Activated CD8-positive, alpha-beta memory T cell treated with anti-CD3 and anti-CD28 coated beads, Interleukin-2, amount 10 ng/mL, durations not matched to agents 7 days and 5 days (primary cell): Measurements from ENCODE around the gene RNFT1. TPM values are rescaled to one million over a fixed set of nuclear protein-coding genes. Genes with fewer than 3 reads are reported as not detected.
"Not testable (repeated sequence)": the region's sequence is repeated elsewhere in the genome, so short reads cannot be mapped to it uniquely, and the experiment has no call there.

Experiments used
- ATAC-seq: fragments of 150-1000 bp; cut with Tn5 transposase; one replicate; pipeline ENCODE4 v1.10.0; 2021; ENCODE audit warnings: moderate library complexity
- CTCF ChIA-PET: fragments of 350-600 bp; sonication (Branson Sonifier 250); formaldehyde crosslinking; loops from one replicate; lab custom pipeline; 2021; ENCODE audit warnings: antibody characterized with exemption; lab: Charles Lee
- DNase-seq: peaks from one replicate; pipeline ENCODE4 v3.0.0-alpha.2; 2020
- H3K27ac Mint-ChIP-seq: one replicate; pipeline ENCODE4 v1.8.0; 2021; ENCODE audit warnings: mild to moderate bottlenecking, mixed read lengths
- H3K27me3 Mint-ChIP-seq: one replicate; pipeline ENCODE4 v1.8.0; 2021; ENCODE audit warnings: mixed read lengths
- H3K36me3 Mint-ChIP-seq: one replicate; pipeline ENCODE4 v1.8.0; 2021; ENCODE audit warnings: mild to moderate bottlenecking, mixed read lengths
- H3K4me1 Mint-ChIP-seq: one replicate; pipeline ENCODE4 v1.8.0; 2021; ENCODE audit warnings: mixed read lengths
- H3K4me3 Mint-ChIP-seq: one replicate; pipeline ENCODE4 v1.8.0; 2021; ENCODE audit warnings: mild to moderate bottlenecking, moderate library complexity, mixed read lengths
- H3K9me3 Mint-ChIP-seq: one replicate; pipeline ENCODE4 v1.8.0; 2022; ENCODE audit warnings: low read depth, mixed read lengths
- total RNA-seq, 2 experiments: library from RNA; stranded (reverse); gene quantifications; one replicate each; pipeline ENCODE4 v1.2.3, GENCODE V29; 2021

The RNFT1 gene
- total RNA-seq, 2 experiments from 2014 or later, result 16.7 to 17.1 TPM

GRCh38 chr17:59959574-59959973 is 5.0 kb downstream of the RNFT1 start:
- H3K36me3 Mint-ChIP-seq, result peaks cover 16% of the 10 kb centered on the region
- CTCF ChIA-PET, result interaction anchor here (0.5 to 1.3 kb wide), 3 partner anchors 9 to 183 kb away, joined by 3 read pairs; no protein-coding TSS in a partner anchor
- ATAC-seq, H3K27me3 Mint-ChIP-seq, H3K4me3 Mint-ChIP-seq, DNase-seq, H3K27ac Mint-ChIP-seq, H3K9me3 Mint-ChIP-seq: not testable (repeated sequence)
- peaks cover 16% of the 10 kb centered on the region for H3K4me1 Mint-ChIP-seq

GRCh38 chr17:59954856-59955255 is 9.7 kb downstream of the RNFT1 start:
- peaks cover 16% of the 10 kb centered on the region for H3K36me3 Mint-ChIP-seq
- no peak overlapping the region for H3K4me3 Mint-ChIP-seq
- no peak overlapping the region for H3K27ac Mint-ChIP-seq
- H3K27me3 Mint-ChIP-seq, result no peaks in the 10 kb centered on the region
- CTCF ChIA-PET, result interaction anchor here (2.2 kb wide), 1 partner anchor 41 kb away, joined by 5 read pairs; no protein-coding TSS in a partner anchor
- no peak for DNase-seq
- ATAC-seq, result no peak
- H3K9me3 Mint-ChIP-seq, result no peaks in the 10 kb centered on the region
- H3K4me1 Mint-ChIP-seq, result no peaks in the 10 kb centered on the region

GRCh38 chr17:59950049-59950448 is 14.5 kb downstream of the RNFT1 start:
- H3K36me3 Mint-ChIP-seq, result peaks cover 27% of the 10 kb centered on the region
- no peak for DNase-seq
- CTCF ChIA-PET, result interaction anchor here (1.2 kb wide), 1 partner anchor 9 kb away, joined by 3 read pairs; no protein-coding TSS in a partner anchor
- no peaks in the 10 kb centered on the region for H3K27me3 Mint-ChIP-seq
- H3K4me3 Mint-ChIP-seq, result no peak overlapping the region
- H3K9me3 Mint-ChIP-seq, result no peaks in the 10 kb centered on the region
- H3K4me1 Mint-ChIP-seq, result peaks cover 18% of the 10 kb centered on the region
- H3K27ac Mint-ChIP-seq, result no peak overlapping the region
- no peak for ATAC-seq

GRCh38 chr17:59947310-59947709 is 17.2 kb downstream of the RNFT1 start:
- H3K9me3 Mint-ChIP-seq, H3K27me3 Mint-ChIP-seq, CTCF ChIA-PET, H3K4me3 Mint-ChIP-seq, H3K27ac Mint-ChIP-seq: not testable (repeated sequence)
- H3K4me1 Mint-ChIP-seq, result peaks cover 18% of the 10 kb centered on the region
- H3K36me3 Mint-ChIP-seq, result peaks cover 41% of the 10 kb centered on the region
- ATAC-seq (peak; percentile 20), DNase-seq (peak; percentile 58)

- H3K27ac Mint-ChIP-seq, DNase-seq, CTCF ChIA-PET, H3K4me3 Mint-ChIP-seq, ATAC-seq, H3K9me3 Mint-ChIP-seq, H3K27me3 Mint-ChIP-seq: not testable (repeated sequence)
- Mint-ChIP-seq H3K4me1 (peaks cover 18% of the 10 kb centered on the region), H3K36me3 (peaks cover 42% of the 10 kb centered on the region)
These were observed 18.1 kb downstream of the RNFT1 start for GRCh38 chr17:59946433-59946832.

GRCh38 chr17:59941131-59941530 is 23.4 kb downstream of the RNFT1 start:
- ATAC-seq (no peak), DNase-seq (no peak)
- Mint-ChIP-seq H3K36me3 (peaks cover 47% of the 10 kb centered on the region), H3K4me1 (peaks cover 15% of the 10 kb centered on the region), H3K4me3 (no peak overlapping the region), H3K27ac (no peak overlapping the region), H3K27me3 (no peaks in the 10 kb centered on the region), H3K9me3 (no peaks in the 10 kb centered on the region)
- CTCF ChIA-PET, result no interaction called here

- ATAC-seq, DNase-seq, H3K27ac Mint-ChIP-seq, H3K27me3 Mint-ChIP-seq, H3K4me3 Mint-ChIP-seq, CTCF ChIA-PET, H3K9me3 Mint-ChIP-seq: not testable (repeated sequence)
- Mint-ChIP-seq H3K36me3 (peaks cover 45% of the 10 kb centered on the region), H3K4me1 (peaks cover 11% of the 10 kb centered on the region)
These were observed 23.8 kb downstream of the RNFT1 start for GRCh38 chr17:59940697-59941096.

GRCh38 chr17:59933317-59933716 is 31.2 kb downstream of the RNFT1 start:
- not testable (repeated sequence) for H3K9me3 Mint-ChIP-seq, H3K27me3 Mint-ChIP-seq, ATAC-seq, H3K27ac Mint-ChIP-seq, H3K4me1 Mint-ChIP-seq, DNase-seq, H3K4me3 Mint-ChIP-seq
- peaks cover 53% of the 10 kb centered on the region for H3K36me3 Mint-ChIP-seq
- CTCF ChIA-PET, result interaction anchor here (1.3 kb wide), 1 partner anchor 19 kb away, joined by 4 read pairs; no protein-coding TSS in a partner anchor

- H3K4me3 Mint-ChIP-seq, CTCF ChIA-PET, DNase-seq, H3K27me3 Mint-ChIP-seq, ATAC-seq, H3K9me3 Mint-ChIP-seq, H3K4me1 Mint-ChIP-seq, H3K27ac Mint-ChIP-seq: not testable (repeated sequence)
- peaks cover 52% of the 10 kb centered on the region for H3K36me3 Mint-ChIP-seq
These were observed 33.8 kb downstream of the RNFT1 start for GRCh38 chr17:59930768-59931167.

GRCh38 chr17:59930121-59930520 is 34.4 kb downstream of the RNFT1 start:
- CTCF ChIA-PET, result not testable (repeated sequence)

GRCh38 chr17:59920637-59921036 is 43.9 kb downstream of the RNFT1 start:
- H3K4me1 Mint-ChIP-seq, ATAC-seq, H3K27ac Mint-ChIP-seq, H3K9me3 Mint-ChIP-seq, H3K4me3 Mint-ChIP-seq, DNase-seq, H3K27me3 Mint-ChIP-seq: not testable (repeated sequence)
- H3K36me3 Mint-ChIP-seq, result peaks cover 37% of the 10 kb centered on the region
- CTCF ChIA-PET, result interaction anchor here (2.1 kb wide), 1 partner anchor 16 kb away, joined by 5 read pairs; no protein-coding TSS in a partner anchor

More at GRCh38 chr17:59930121-59930520, 34.4 kb downstream of the RNFT1 start:
- not testable (repeated sequence) for H3K9me3 Mint-ChIP-seq, ATAC-seq, H3K27me3 Mint-ChIP-seq, H3K27ac Mint-ChIP-seq, H3K4me3 Mint-ChIP-seq, DNase-seq, H3K4me1 Mint-ChIP-seq
- peaks cover 57% of the 10 kb centered on the region for H3K36me3 Mint-ChIP-seq

GRCh38 chr17:59916446-59916845 is 48.1 kb downstream of the RNFT1 start:
- ATAC-seq (no peak), DNase-seq (no peak)
- no peaks in the 10 kb centered on the region for H3K4me1 Mint-ChIP-seq
- H3K27ac Mint-ChIP-seq, result peak overlapping the region; percentile 6
- peaks cover 41% of the 10 kb centered on the region for H3K36me3 Mint-ChIP-seq
- H3K9me3 Mint-ChIP-seq, result no peaks in the 10 kb centered on the region
- no peak overlapping the region for H3K4me3 Mint-ChIP-seq
- no peaks in the 10 kb centered on the region for H3K27me3 Mint-ChIP-seq
- CTCF ChIA-PET, result no interaction called here

GRCh38 chr17:59914274-59914854 is 50.2 kb downstream of the RNFT1 start:
- peak; percentile 64 for ATAC-seq

GRCh38 chr17:59907467-59907866 is 57.1 kb downstream of the RNFT1 start:
- CTCF ChIA-PET, result no interaction called here
- Mint-ChIP-seq H3K27me3 (no peaks in the 10 kb centered on the region), H3K4me1 (peaks cover 4% of the 10 kb centered on the region), H3K27ac (no peak overlapping the region), H3K36me3 (peaks cover 13% of the 10 kb centered on the region), H3K4me3 (no peak overlapping the region), H3K9me3 (no peaks in the 10 kb centered on the region)
- DNase-seq (no peak), ATAC-seq (no peak)

More at GRCh38 chr17:59914274-59914854, 50.2 kb downstream of the RNFT1 start:
- H3K4me1 Mint-ChIP-seq, result no peaks in the 10 kb centered on the region
- H3K27ac Mint-ChIP-seq, result no peak overlapping the region
- CTCF ChIA-PET, result interaction anchor here (0.6 to 3.2 kb wide), 17 partner anchors 9 to 207 kb away, joined by 3 to 25 read pairs (median 5); partner anchors contain the start of genes PTRH2, RNFT1, RPS6KB1 and TUBD1
- H3K27me3 Mint-ChIP-seq, result no peaks in the 10 kb centered on the region
- no peaks in the 10 kb centered on the region for H3K9me3 Mint-ChIP-seq
- no peak overlapping the region for H3K4me3 Mint-ChIP-seq
- DNase-seq, result no peak
- peaks cover 34% of the 10 kb centered on the region for H3K36me3 Mint-ChIP-seq
